Effector memory CD4-positive, alpha-beta T cell (primary cell): ENCODE measurements around the gene NEDD4L.

Experiments used
- DNase-seq, 3 donors: peaks; one replicate each; pipeline ENCODE4 v3.0.0-alpha.2; 2020
- H3K27ac ChIP-seq: 2 replicates; pipeline ENCODE4 v1.7.0; 2013; ENCODE audit warnings: mild to moderate bottlenecking, low read length, moderate library complexity; ENCODE audit not compliant: insufficient read depth, poor library complexity, severe bottlenecking
- H3K27me3 ChIP-seq: replicated peaks from 2 replicates; pipeline ENCODE4 v1.7.0; 2013; ENCODE audit warnings: mild to moderate bottlenecking, low read length; ENCODE audit not compliant: insufficient read depth, control insufficient read depth, poor library complexity, severe bottlenecking
- H3K36me3 ChIP-seq: 2 replicates; pipeline ENCODE4 v1.7.0; 2013; ENCODE audit warnings: mild to moderate bottlenecking, low read length, moderate library complexity; ENCODE audit not compliant: control insufficient read depth, insufficient read depth
- H3K4me1 ChIP-seq: 2 replicates; pipeline ENCODE4 v1.7.0; 2013; ENCODE audit warnings: low read length, mild to moderate bottlenecking; ENCODE audit not compliant: control insufficient read depth, insufficient read depth, poor library complexity, severe bottlenecking
- H3K4me3 ChIP-seq: 2 replicates; pipeline ENCODE4 v1.7.0; 2013; ENCODE audit warnings: low read length, low read depth, mild to moderate bottlenecking; ENCODE audit not compliant: insufficient read depth, poor library complexity, severe bottlenecking
- H3K9me3 ChIP-seq: 2 replicates; pipeline ENCODE4 v1.7.0; 2013; ENCODE audit warnings: mild to moderate bottlenecking, low read length, moderate library complexity; ENCODE audit not compliant: control insufficient read depth

NEDD4L gene

GRCh38 chr18:58362027-58362575 is 318.1 kb downstream of the NEDD4L start:
- no peaks in the 10 kb centered on the region for H3K9me3 ChIP-seq
- H3K4me1 ChIP-seq = no peaks in the 10 kb centered on the region
- no peaks in the 10 kb centered on the region for H3K27me3 ChIP-seq
- H3K27ac ChIP-seq = no peak overlapping the region
- DNase-seq = no peak
- no peaks in the 10 kb centered on the region for H3K36me3 ChIP-seq
- no peak overlapping the region for H3K4me3 ChIP-seq

- DNase-seq = no peak
- Histone ChIP-seq H3K4me1 (no peaks in the 10 kb centered on the region), H3K4me3 (no peak overlapping the region), H3K36me3 (no peaks in the 10 kb centered on the region), H3K27me3 (no peaks in the 10 kb centered on the region), H3K9me3 (no peaks in the 10 kb centered on the region), H3K27ac (no peak overlapping the region)
Measured at GRCh38 chr18:58362829-58363271, 318.8 kb downstream of the NEDD4L start.

DNA sequence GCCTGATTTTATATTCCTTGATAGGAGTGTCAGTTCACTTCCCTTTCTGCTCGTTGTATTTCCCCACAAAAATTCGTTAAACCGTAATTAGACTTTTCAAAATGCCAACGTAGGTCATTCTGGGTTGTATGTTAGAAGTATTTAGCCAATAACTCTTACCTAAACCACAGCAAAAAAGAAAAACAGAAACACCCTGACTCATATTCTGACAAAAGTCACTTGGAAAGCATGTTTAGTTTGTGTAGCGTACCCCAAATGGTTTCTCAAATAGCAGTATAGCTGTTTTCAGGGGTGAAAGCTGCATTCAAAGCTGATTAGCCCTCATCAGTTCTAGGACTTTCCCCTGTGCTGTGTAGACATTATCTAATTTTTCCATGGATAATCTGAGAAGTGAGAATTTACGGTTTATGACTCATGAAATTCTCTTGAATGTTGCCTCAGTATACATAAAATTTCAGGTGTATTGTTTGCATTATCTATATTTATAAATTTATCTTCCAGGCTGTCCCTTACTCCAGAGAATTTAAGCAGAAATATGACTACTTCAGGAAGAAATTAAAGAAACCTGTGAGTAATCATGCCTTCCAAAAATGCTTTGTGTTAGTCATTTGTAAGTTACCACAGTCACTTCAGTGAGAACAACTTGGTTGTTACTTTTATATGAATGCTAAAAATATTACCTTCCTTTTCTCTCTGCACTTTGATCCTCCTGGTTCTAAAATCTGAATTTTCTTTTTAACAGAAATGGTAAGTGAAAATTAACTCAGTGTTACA is 319.9 kb downstream of the NEDD4L start:
- DNase-seq = no peak
- H3K4me1 ChIP-seq = no peaks in the 10 kb centered on the region
- no peaks in the 10 kb centered on the region for H3K9me3 ChIP-seq
- H3K36me3 ChIP-seq = no peaks in the 10 kb centered on the region
- no peak overlapping the region for H3K4me3 ChIP-seq
- no peak overlapping the region for H3K27ac ChIP-seq
- H3K27me3 ChIP-seq = no peaks in the 10 kb centered on the region

DNA sequence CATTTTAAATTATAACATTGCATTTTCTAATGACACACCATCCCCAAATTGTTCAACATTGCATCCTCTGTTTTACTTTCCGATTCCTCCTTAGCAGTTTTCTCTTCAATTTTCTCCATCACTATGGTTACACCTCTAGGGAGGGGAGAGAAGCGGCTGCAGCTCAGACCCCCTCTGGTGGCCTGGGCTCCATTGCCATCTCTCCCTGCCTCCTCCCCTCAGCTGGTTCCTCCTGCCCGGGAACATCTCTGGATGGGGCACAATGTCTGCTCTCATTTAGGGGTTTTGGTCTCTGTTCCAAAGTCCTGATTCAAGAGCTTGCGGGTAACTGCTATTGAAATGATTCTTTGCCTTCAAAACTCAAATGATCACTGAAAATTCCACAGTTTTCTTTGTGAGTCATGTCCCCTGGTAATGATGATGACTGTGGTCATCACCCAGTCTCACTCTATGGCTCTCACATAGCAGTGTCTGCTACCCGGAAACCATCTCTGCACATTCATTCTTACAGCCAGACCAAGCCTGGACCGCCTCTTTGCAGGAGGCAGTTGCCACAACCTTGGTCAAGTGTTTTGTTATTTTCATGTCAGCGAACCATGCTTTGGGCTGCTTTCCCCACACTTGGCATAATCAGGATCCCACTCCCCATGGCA is 321.0 kb downstream of the NEDD4L start:
- no peaks in the 10 kb centered on the region for H3K9me3 ChIP-seq
- no peak for DNase-seq
- no peak overlapping the region for H3K27ac ChIP-seq
- no peaks in the 10 kb centered on the region for H3K27me3 ChIP-seq
- H3K4me3 ChIP-seq = no peak overlapping the region
- H3K36me3 ChIP-seq = no peaks in the 10 kb centered on the region
- H3K4me1 ChIP-seq = no peaks in the 10 kb centered on the region

DNA sequence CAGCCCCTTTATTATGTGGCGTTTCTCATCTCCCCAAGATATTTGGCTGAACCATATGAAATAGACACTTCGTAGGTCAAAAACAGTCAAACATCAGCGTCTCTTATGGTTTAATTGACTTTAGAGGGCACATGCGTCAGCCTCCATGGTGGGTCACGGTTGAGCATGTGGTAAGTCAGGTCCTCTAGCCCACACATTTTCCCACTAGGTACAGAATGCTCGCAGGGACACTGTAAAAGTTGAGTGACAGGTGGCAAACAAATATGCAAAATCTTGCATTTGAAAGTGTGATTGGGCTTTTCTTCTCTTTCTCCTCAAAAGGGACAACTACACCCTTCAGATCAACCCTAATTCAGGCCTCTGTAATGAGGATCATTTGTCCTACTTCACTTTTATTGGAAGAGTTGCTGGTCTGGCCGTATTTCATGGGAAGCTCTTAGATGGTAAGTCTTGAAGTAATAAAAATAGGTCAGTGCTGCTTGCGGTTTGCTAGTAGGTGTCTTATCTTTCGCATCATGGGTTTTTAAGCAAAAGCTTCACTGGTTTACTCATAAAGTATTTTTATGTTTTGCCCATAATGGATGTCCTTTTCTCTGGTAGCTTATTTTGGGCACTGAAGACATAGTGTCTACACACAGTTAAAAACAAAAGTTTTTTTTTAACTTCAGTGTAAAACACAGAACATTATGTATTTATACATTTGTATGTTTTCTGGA is 323.6 kb downstream of the NEDD4L start:
- no peaks in the 10 kb centered on the region for H3K27me3 ChIP-seq
- H3K4me3 ChIP-seq = no peak overlapping the region
- H3K36me3 ChIP-seq = no peaks in the 10 kb centered on the region
- DNase-seq = no peak
- H3K27ac ChIP-seq = no peak overlapping the region
- H3K9me3 ChIP-seq = no peaks in the 10 kb centered on the region
- H3K4me1 ChIP-seq = no peaks in the 10 kb centered on the region

GRCh38 chr18:58369616-58370015 is 325.6 kb downstream of the NEDD4L start:
- DNase-seq = no peak
- Histone ChIP-seq H3K4me3 (no peak overlapping the region), H3K27me3 (no peaks in the 10 kb centered on the region), H3K4me1 (no peaks in the 10 kb centered on the region), H3K36me3 (no peaks in the 10 kb centered on the region), H3K27ac (no peak overlapping the region), H3K9me3 (no peaks in the 10 kb centered on the region)

DNA sequence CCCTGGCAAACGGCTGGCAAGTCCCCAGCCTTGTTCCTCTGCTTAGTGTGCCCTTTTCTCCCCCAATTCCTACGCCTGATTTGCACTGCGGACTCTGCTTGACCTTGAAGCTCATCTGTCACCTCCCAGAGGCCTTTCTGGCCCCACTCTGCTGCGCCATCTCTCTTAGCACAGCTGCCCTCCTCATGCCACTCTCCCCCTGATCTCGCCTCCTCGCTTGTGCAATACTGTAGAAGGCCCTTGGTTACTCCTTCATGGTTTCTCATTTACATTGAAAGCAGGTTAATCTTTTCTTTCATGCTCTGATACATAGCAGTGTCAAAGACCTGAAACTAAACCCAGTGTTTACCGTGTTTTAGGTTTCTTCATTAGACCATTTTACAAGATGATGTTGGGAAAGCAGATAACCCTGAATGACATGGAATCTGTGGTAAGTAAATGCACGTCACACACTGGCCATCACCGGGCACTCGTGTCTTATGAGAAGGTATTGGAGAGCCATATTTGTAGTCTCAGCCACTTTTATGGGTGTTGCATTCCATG is 326.1 kb downstream of the NEDD4L start:
- Histone ChIP-seq H3K27me3 (no peaks in the 10 kb centered on the region), H3K36me3 (no peaks in the 10 kb centered on the region), H3K27ac (no peak overlapping the region), H3K4me1 (no peaks in the 10 kb centered on the region), H3K4me3 (no peak overlapping the region), H3K9me3 (no peaks in the 10 kb centered on the region)
- no peak for DNase-seq

GRCh38 chr18:58370612-58371011 is 326.6 kb downstream of the NEDD4L start:
- DNase-seq = no peak
- Histone ChIP-seq H3K27ac (no peak overlapping the region), H3K9me3 (no peaks in the 10 kb centered on the region), H3K36me3 (no peaks in the 10 kb centered on the region), H3K4me1 (no peaks in the 10 kb centered on the region), H3K27me3 (no peaks in the 10 kb centered on the region), H3K4me3 (no peak overlapping the region)

GRCh38 chr18:58373481-58373880 is 329.5 kb downstream of the NEDD4L start:
- Histone ChIP-seq H3K36me3 (no peaks in the 10 kb centered on the region), H3K9me3 (no peaks in the 10 kb centered on the region), H3K4me3 (no peak overlapping the region), H3K4me1 (no peaks in the 10 kb centered on the region), H3K27me3 (no peaks in the 10 kb centered on the region), H3K27ac (no peak overlapping the region)
- DNase-seq = no peak
